ENCODE measurements around the gene TTC39C.
A peak's percentile ranks its signal among the peaks of the same experiment; 100 is the strongest.

Gene TTC39C

DNA sequence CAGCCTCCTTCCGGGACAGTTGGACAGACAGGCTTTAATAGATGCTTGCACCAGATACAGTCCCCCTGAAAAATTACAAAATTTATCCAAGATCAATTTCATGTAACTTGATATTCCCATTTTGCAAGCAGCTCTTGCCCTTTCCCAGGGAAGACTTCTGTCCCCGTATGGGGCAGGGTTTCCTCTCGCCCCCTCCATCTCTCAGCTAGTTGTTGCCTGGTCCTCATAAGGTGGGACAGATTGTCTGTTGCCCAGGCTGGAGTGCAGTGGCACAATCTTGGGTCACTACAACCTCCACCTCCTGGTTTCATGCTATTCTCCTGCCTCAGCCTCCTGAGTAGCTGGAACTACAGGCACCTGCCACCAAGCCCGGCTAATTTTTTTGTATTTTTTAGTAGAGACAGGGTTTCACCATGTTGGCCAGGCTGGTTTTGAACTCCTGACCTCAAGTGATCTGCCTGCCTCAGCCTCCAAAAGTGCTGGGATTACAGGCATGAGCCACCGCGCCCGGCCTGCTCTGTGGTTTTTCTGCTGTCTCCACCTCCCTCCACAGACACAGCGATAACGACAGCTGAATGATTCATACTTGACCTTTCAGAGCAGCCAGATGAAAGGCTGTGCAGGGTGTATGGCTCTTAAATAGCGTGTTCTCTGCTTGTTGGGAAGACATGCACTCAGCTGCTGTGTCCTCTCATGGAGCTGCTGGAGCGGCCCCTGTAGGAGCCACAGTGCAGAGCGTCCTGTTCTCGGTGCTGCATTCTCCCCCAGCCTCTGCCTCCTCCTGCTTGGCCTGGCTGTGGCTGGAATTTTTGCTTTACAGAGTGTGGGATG lies 61.4 kb downstream of the TTC39C start:
- H3K27ac ChIP-seq (ENCODE audit: low read depth, low read length): peak overlapping the region; percentile 78
- no peaks in the 10 kb centered on the region for H3K27me3 ChIP-seq (ENCODE audit: control insufficient read depth in 5 of 5, insufficient read depth in 4 of 5, low read length in 5 of 5)
- H3K4me1 ChIP-seq (ENCODE audit: control insufficient read depth in 5 of 5, insufficient read depth in 5 of 5, low read length in 5 of 5): peaks cover 0 to 10% (median 4%) of the 10 kb centered on the region in 5 donors
- H3K4me3 ChIP-seq (ENCODE audit: low read depth in 1 of 5, low read length in 5 of 5): no peak overlapping the region
- H3K9ac ChIP-seq (ENCODE audit: low read length in 5 of 5): no peak overlapping the region
- no peaks in the 10 kb centered on the region for H3K9me3 ChIP-seq (ENCODE audit: control insufficient read depth in 5 of 5, low read length in 5 of 5)
- H3K36me3 ChIP-seq (ENCODE audit: control insufficient read depth in 5 of 5, insufficient read depth in 5 of 5, low read length in 5 of 5): peaks cover 3 to 9% (median 7%) of the 10 kb centered on the region in 5 donors

DNA sequence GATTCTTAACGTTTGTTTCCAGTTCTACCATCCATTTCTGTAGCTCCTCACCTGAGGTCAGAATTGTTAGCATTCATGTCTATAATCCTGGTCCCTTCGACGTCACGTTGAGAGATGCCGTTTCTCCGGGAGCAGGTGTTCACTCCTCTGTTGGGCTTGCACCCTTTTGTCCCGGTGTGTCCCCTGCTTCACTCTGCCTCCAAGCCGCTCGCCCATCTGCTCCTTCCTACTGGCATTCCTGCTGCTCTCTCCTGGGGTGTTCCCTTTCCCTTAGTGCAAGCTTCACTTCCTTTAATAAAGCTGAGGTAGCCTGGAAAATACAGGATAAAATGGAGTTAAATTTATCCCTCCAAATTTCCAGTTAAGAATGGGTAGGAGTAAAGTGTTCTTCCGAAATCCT lies 62.4 kb downstream of the TTC39C start:
- Histone ChIP-seq H3K27me3 (ENCODE audit: control insufficient read depth in 5 of 5, insufficient read depth in 4 of 5, low read length in 5 of 5) (no peaks in the 10 kb centered on the region), H3K36me3 (ENCODE audit: control insufficient read depth in 5 of 5, insufficient read depth in 5 of 5, low read length in 5 of 5) (peaks cover 3 to 10% (median 7%) of the 10 kb centered on the region in 5 donors), H3K4me3 (ENCODE audit: low read depth in 1 of 5, low read length in 5 of 5) (no peak overlapping the region), H3K4me1 (ENCODE audit: control insufficient read depth in 5 of 5, insufficient read depth in 5 of 5, low read length in 5 of 5) (peaks cover 0 to 10% (median 4%) of the 10 kb centered on the region in 5 donors), H3K9me3 (ENCODE audit: control insufficient read depth in 5 of 5, low read length in 5 of 5) (no peaks in the 10 kb centered on the region), H3K9ac (ENCODE audit: low read length in 5 of 5) (no peak overlapping the region), H3K27ac (ENCODE audit: low read depth, low read length) (no peak overlapping the region)

DNA sequence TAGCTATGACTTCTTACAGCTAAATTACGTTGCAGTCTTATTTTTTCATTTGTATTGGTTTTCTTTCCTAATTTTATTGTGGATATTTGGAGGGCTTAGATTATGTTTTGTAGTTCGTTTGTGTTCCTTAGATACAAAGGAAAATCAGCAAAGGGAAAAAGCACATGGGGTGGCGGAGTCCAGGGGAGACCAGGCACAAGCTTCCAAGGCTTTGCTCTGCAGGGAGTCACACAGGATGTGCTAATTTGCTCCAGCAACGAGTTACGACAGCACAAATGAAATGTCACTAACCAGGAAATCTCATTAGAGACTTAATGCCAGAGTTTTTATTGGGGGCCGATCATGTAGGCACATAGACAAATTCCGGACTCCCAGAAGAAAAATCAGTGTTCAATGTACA lies 63.8 kb downstream of the TTC39C start:
- H3K36me3 ChIP-seq (ENCODE audit: control insufficient read depth in 5 of 5, insufficient read depth in 5 of 5, low read length in 5 of 5): peaks cover 6 to 15% (median 11%) of the 10 kb centered on the region in 5 donors
- H3K4me3 ChIP-seq (ENCODE audit: low read depth in 1 of 5, low read length in 5 of 5): no peak overlapping the region
- H3K9me3 ChIP-seq (ENCODE audit: control insufficient read depth in 5 of 5, low read length in 5 of 5): no peaks in the 10 kb centered on the region
- H3K27me3 ChIP-seq (ENCODE audit: control insufficient read depth in 5 of 5, insufficient read depth in 4 of 5, low read length in 5 of 5): no peaks in the 10 kb centered on the region
- no peak overlapping the region for H3K9ac ChIP-seq (ENCODE audit: low read length in 5 of 5)
- H3K27ac ChIP-seq (ENCODE audit: low read depth, low read length): no peak overlapping the region
- H3K4me1 ChIP-seq (ENCODE audit: control insufficient read depth in 5 of 5, insufficient read depth in 5 of 5, low read length in 5 of 5): peaks cover 0 to 10% (median 4%) of the 10 kb centered on the region in 5 donors

DNA sequence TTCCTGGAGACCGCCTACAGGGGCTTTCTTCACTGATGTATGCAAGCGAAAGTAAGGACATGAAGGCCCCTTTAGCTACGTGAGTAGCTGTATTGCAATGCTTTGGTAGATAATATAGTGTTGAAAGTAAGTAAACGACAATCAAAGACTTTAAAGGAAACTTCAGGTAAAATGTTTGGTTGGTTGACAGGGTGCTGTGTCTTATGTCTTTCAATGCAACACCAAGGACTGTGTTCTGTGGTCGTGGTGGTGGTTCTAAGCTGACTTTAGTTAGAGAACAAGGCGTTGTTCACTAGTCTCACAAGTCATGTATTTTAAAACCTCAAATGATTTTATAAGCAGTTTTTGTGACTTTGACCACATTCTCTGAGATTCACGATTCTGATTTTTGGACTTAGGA lies 66.3 kb downstream of the TTC39C start:
- no peaks in the 10 kb centered on the region for H3K9me3 ChIP-seq (ENCODE audit: control insufficient read depth in 5 of 5, low read length in 5 of 5)
- no peak overlapping the region for H3K4me3 ChIP-seq (ENCODE audit: low read depth in 1 of 5, low read length in 5 of 5)
- peaks cover 12 to 21% (median 18%) of the 10 kb centered on the region in 5 donors for H3K36me3 ChIP-seq (ENCODE audit: control insufficient read depth in 5 of 5, insufficient read depth in 5 of 5, low read length in 5 of 5)
- peaks cover 0 to 6% (median under 1%) of the 10 kb centered on the region in 5 donors for H3K4me1 ChIP-seq (ENCODE audit: control insufficient read depth in 5 of 5, insufficient read depth in 5 of 5, low read length in 5 of 5)
- H3K27ac ChIP-seq (ENCODE audit: low read depth, low read length): no peak overlapping the region
- no peak overlapping the region for H3K9ac ChIP-seq (ENCODE audit: low read length in 5 of 5)
- H3K27me3 ChIP-seq (ENCODE audit: control insufficient read depth in 5 of 5, insufficient read depth in 4 of 5, low read length in 5 of 5): no peaks in the 10 kb centered on the region

DNA sequence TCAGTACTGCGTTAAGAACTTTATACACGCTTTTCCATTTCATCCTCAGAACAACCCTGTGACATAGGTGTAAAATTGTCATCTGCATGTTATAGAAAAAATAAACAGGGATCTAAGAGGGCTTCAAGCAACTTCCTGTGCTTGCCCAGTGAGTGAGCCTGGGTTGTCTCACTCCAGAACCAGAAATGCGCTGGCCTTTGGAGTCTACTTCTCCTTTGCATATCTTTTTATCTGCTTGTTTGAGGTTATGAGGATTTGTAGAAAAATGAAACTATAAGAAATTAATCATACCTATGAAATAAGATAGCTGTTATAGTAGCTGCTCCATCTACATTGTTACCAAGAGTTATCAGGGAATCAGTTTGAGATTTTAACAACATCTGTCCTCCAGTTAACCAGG lies 69.0 kb downstream of the TTC39C start:
- Histone ChIP-seq H3K27ac (ENCODE audit: low read depth, low read length) (no peak overlapping the region), H3K27me3 (ENCODE audit: control insufficient read depth in 5 of 5, insufficient read depth in 4 of 5, low read length in 5 of 5) (no peaks in the 10 kb centered on the region), H3K4me1 (ENCODE audit: control insufficient read depth in 5 of 5, insufficient read depth in 5 of 5, low read length in 5 of 5) (peaks cover 0 to under 1% (median 0%) of the 10 kb centered on the region in 5 donors), H3K9ac (ENCODE audit: low read length in 5 of 5) (no peak overlapping the region), H3K36me3 (ENCODE audit: control insufficient read depth in 5 of 5, insufficient read depth in 5 of 5, low read length in 5 of 5) (peaks cover 22 to 28% (median 26%) of the 10 kb centered on the region in 5 donors), H3K9me3 (ENCODE audit: control insufficient read depth in 5 of 5, low read length in 5 of 5) (no peaks in the 10 kb centered on the region), H3K4me3 (ENCODE audit: low read depth in 1 of 5, low read length in 5 of 5) (no peak overlapping the region)

DNA sequence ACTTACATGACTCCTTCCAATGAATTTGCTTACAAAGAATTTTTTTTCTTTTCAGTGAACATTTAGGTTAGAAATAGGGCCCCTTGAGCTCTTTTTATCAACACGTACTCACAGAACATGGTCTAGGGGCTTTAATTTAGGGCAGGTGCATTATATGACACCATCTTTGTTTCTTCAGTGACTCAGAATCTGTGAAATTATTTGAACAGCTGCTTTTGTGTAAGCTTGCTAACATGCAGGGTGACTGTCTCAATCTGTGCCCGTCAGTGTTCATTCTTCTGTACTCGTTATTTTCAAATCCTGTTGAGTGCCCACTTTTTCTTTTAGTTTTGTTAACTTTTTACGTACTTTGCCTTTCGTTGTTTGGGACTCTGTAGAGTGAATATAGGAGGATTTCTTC lies 71.5 kb downstream of the TTC39C start:
- Histone ChIP-seq H3K27ac (ENCODE audit: low read depth, low read length) (no peak overlapping the region), H3K4me1 (ENCODE audit: control insufficient read depth in 5 of 5, insufficient read depth in 5 of 5, low read length in 5 of 5) (peaks cover 0 to 11% (median 3%) of the 10 kb centered on the region in 5 donors), H3K36me3 (ENCODE audit: control insufficient read depth in 5 of 5, insufficient read depth in 5 of 5, low read length in 5 of 5) (peaks cover 20 to 24% (median 22%) of the 10 kb centered on the region in 5 donors), H3K9ac (ENCODE audit: low read length in 5 of 5) (no peak overlapping the region), H3K4me3 (ENCODE audit: low read depth in 1 of 5, low read length in 5 of 5) (no peak overlapping the region), H3K9me3 (ENCODE audit: control insufficient read depth in 5 of 5, low read length in 5 of 5) (no peaks in the 10 kb centered on the region), H3K27me3 (ENCODE audit: control insufficient read depth in 5 of 5, insufficient read depth in 4 of 5, low read length in 5 of 5) (no peaks in the 10 kb centered on the region)

DNA sequence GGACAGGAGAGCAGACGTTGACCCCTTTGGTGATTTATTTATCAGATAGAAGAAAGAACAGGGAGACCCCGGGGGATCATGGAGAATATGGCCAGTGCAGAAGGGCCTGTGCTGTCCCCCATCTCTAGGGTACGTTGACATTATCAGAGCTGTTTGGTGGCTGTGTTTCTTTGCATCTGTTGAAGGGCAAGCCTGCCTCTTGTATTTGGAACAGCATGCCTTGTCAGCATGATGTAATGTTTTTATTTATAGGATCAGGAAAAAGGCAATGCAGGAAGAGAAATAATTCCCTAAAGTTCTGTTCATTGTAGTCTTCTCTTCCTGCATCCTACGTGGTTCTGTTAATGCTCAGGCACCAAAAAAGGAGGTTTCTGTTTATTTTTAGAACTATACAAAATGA lies 74.5 kb downstream of the TTC39C start:
- Histone ChIP-seq H3K36me3 (ENCODE audit: control insufficient read depth in 5 of 5, insufficient read depth in 5 of 5, low read length in 5 of 5) (peaks cover 10 to 25% (median 16%) of the 10 kb centered on the region in 5 donors), H3K27me3 (ENCODE audit: control insufficient read depth in 5 of 5, insufficient read depth in 4 of 5, low read length in 5 of 5) (no peaks in the 10 kb centered on the region), H3K9me3 (ENCODE audit: control insufficient read depth in 5 of 5, low read length in 5 of 5) (no peaks in the 10 kb centered on the region), H3K4me3 (ENCODE audit: low read depth in 1 of 5, low read length in 5 of 5) (no peak overlapping the region), H3K4me1 (ENCODE audit: control insufficient read depth in 5 of 5, insufficient read depth in 5 of 5, low read length in 5 of 5) (peaks cover 0 to 11% (median 4%) of the 10 kb centered on the region in 5 donors), H3K27ac (ENCODE audit: low read depth, low read length) (no peak overlapping the region), H3K9ac (ENCODE audit: low read length in 5 of 5) (no peak overlapping the region)

DNA sequence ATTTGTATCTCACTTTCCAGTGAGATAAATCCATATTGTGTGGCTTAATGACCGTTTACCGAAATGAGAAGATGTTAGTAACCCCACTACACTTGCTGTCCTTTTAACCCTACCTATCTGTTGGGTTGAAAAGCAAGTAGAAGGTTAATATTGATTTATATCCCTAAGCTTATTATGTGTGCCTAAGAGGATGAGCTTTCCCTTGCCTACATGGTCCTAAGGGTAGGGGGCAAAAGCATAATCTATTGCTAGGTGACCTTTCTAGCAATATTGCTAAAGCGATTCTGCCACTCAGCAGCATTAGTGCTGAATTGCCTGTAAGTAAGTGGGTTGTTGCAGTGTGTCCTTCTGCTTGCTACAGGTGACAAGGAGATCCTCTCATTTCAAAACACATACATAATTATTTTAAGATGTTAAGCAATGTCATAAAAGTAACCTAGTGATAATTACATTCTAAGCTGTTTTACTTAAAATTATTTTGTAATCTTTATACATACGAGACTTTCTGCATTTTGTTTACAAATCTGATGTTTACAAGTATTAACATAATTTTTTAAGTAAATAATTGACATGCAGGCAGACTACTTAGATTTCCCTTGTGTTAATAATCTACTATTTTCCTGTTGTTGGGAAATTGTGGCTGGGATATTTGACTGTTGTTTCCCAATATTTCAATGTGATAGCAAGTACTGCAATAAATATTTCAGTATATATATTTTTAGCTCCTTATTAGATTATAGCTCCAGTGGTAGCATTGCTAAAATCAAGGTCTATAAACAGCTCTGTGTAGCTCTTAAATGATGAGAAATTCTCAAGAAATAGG lies 75.2 kb downstream of the TTC39C start:
- H3K9ac ChIP-seq (ENCODE audit: low read length in 5 of 5): no peak overlapping the region
- H3K27me3 ChIP-seq (ENCODE audit: control insufficient read depth in 5 of 5, insufficient read depth in 4 of 5, low read length in 5 of 5): no peaks in the 10 kb centered on the region
- no peak overlapping the region for H3K27ac ChIP-seq (ENCODE audit: low read depth, low read length)

DNA sequence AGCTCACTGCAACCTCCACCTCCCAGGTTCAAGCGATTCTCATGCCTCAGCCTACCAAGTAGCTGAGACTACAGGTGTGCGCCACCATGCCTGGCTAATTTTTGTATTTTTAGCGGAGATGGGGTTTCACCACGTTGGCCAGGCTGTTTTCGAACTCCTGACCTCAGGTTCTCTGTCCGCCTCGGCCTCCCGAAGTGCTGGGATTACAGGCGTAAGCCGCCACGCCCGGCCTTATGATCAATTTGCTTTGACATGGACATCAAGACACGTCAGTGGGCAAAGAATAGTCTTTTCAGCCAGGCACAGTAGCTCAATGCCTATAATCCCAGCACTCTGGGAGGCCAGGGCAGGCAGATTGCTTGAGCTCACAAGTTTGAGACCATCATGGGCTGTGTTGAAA lies 76.3 kb downstream of the TTC39C start:
- no peak overlapping the region for H3K9ac ChIP-seq (ENCODE audit: low read length in 5 of 5)
- H3K27me3 ChIP-seq (ENCODE audit: control insufficient read depth in 5 of 5, insufficient read depth in 4 of 5, low read length in 5 of 5): no peaks in the 10 kb centered on the region
- no peak overlapping the region for H3K4me3 ChIP-seq (ENCODE audit: low read depth in 1 of 5, low read length in 5 of 5)
- H3K36me3 ChIP-seq (ENCODE audit: control insufficient read depth in 5 of 5, insufficient read depth in 5 of 5, low read length in 5 of 5): peaks cover 6 to 21% (median 13%) of the 10 kb centered on the region in 5 donors
- H3K9me3 ChIP-seq (ENCODE audit: control insufficient read depth in 5 of 5, low read length in 5 of 5): no peaks in the 10 kb centered on the region
- no peak overlapping the region for H3K27ac ChIP-seq (ENCODE audit: low read depth, low read length)
- H3K4me1 ChIP-seq (ENCODE audit: control insufficient read depth in 5 of 5, insufficient read depth in 5 of 5, low read length in 5 of 5): peaks cover 0 to 11% (median 7%) of the 10 kb centered on the region in 5 donors

More for the DNA sequence above, 75.2 kb downstream of the TTC39C start:
- Histone ChIP-seq H3K36me3 (ENCODE audit: control insufficient read depth in 5 of 5, insufficient read depth in 5 of 5, low read length in 5 of 5) (peaks cover 10 to 23% (median 16%) of the 10 kb centered on the region in 5 donors), H3K4me3 (ENCODE audit: low read depth in 1 of 5, low read length in 5 of 5) (no peak overlapping the region), H3K4me1 (ENCODE audit: control insufficient read depth in 5 of 5, insufficient read depth in 5 of 5, low read length in 5 of 5) (peaks cover 0 to 11% (median 7%) of the 10 kb centered on the region in 5 donors), H3K9me3 (ENCODE audit: control insufficient read depth in 5 of 5, low read length in 5 of 5) (no peaks in the 10 kb centered on the region)

DNA sequence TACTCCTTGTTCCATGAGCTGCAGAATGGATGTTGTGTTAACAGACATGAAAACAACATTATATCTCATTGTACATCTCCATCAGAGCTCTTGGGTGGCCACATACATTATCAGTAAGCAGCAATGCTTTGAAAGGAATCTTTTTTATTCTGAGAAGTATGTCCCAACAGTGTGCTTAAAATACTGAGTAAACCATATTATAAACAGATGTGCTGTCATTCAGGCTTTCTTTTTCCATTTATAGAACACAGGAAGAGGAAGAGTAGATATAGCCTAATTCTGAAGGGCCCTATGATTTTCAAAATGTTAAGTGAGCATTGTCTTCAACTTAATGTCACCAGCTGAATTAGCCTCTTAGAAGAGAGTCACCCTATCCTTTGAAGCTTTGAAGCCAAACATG lies 80.0 kb downstream of the TTC39C start:
- H3K4me1 ChIP-seq (ENCODE audit: control insufficient read depth in 5 of 5, insufficient read depth in 5 of 5, low read length in 5 of 5): peaks cover 0 to 7% (median 0%) of the 10 kb centered on the region in 5 donors
- no peak overlapping the region for H3K27ac ChIP-seq (ENCODE audit: low read depth, low read length)
- H3K9me3 ChIP-seq (ENCODE audit: control insufficient read depth in 5 of 5, low read length in 5 of 5): peaks cover 2 to 8% (median 6%) of the 10 kb centered on the region in 5 donors
- no peak overlapping the region for H3K4me3 ChIP-seq (ENCODE audit: low read depth in 1 of 5, low read length in 5 of 5)
- no peaks in the 10 kb centered on the region for H3K27me3 ChIP-seq (ENCODE audit: control insufficient read depth in 5 of 5, insufficient read depth in 4 of 5, low read length in 5 of 5)
- H3K36me3 ChIP-seq (ENCODE audit: control insufficient read depth in 5 of 5, insufficient read depth in 5 of 5, low read length in 5 of 5): peaks cover 2 to 18% (median 8%) of the 10 kb centered on the region in 5 donors
- no peak overlapping the region for H3K9ac ChIP-seq (ENCODE audit: low read length in 5 of 5)
